Ovary (tissue), 3 donors: ENCODE measurements around the gene CYP2E1.

Experiments used
- EP300 ChIP-seq: sonication (generic); formaldehyde crosslinking; IDR thresholded peaks from one replicate; pipeline ENCODE4 v1.6.1; 2017; ENCODE audit warnings: antibody characterized with exemption
- POLR2A ChIP-seq: fragments of 450-650 bp; IDR thresholded peaks from one replicate; pipeline ENCODE4 v1.6.1; 2017; ENCODE audit warnings: antibody characterized with exemption, mild to moderate bottlenecking, moderate library complexity
- TF ChIP-seq, protein P1 (sequence below), 3 donors: fragments of 450-650 bp in 2 of 3; fragments of 200-600 bp in 1 of 3; IDR thresholded peaks; one replicate each; pipeline versions ENCODE4 v1.5.1 to v1.8.0; 2016 to 2022; ENCODE audit warnings: antibody characterized with exemption in 3 of 3, mild to moderate bottlenecking in 1 of 3
- donor health status: DM: no; HTN: no; CAD: no.

DNA sequence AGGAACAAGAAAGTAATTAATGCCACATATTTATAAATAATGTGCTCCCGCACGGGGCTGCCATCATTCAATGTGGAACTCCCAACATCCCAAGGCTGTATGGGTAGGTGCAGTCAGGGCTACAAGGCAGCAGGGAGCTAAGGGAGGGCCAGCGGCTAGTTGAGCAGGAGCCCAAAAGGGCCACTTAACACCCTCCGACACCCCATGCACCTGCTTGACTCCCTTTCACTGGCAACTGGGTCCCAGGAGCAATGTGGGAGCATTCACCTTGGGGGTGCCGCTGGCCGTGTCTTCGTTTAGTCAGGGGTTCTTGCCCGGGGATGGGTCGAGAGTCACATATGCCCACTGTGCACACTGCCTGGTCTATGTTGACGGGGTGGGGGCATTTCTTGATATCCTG, 45.5 kb upstream of the CYP2E1 start:
- TF ChIP-seq, protein P1, sequence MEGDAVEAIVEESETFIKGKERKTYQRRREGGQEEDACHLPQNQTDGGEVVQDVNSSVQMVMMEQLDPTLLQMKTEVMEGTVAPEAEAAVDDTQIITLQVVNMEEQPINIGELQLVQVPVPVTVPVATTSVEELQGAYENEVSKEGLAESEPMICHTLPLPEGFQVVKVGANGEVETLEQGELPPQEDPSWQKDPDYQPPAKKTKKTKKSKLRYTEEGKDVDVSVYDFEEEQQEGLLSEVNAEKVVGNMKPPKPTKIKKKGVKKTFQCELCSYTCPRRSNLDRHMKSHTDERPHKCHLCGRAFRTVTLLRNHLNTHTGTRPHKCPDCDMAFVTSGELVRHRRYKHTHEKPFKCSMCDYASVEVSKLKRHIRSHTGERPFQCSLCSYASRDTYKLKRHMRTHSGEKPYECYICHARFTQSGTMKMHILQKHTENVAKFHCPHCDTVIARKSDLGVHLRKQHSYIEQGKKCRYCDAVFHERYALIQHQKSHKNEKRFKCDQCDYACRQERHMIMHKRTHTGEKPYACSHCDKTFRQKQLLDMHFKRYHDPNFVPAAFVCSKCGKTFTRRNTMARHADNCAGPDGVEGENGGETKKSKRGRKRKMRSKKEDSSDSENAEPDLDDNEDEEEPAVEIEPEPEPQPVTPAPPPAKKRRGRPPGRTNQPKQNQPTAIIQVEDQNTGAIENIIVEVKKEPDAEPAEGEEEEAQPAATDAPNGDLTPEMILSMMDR (IDR thresholded peaks at IDR 0.05) = no peak
- no peak for TF ChIP-seq EP300
- TF ChIP-seq POLR2A = no peak
